ENCODE measurements around the gene COMMD7.
A peak's percentile ranks its signal among the peaks of the same experiment; 100 is the strongest.
"Not testable (repeated sequence)": the region's sequence is repeated elsewhere in the genome, so short reads cannot be mapped to it uniquely, and the experiment has no call there.

The COMMD7 gene

GRCh38 chr20:32775336-32775991 is 32.2 kb upstream of the COMMD7 start:
- DNase-seq: no peak
- Mint-ChIP-seq H3K9me3 (no peaks in the 10 kb centered on the region), H3K36me3 (ENCODE audit: low read depth) (no peaks in the 10 kb centered on the region), H3K27ac (no peak overlapping the region), H3K4me3 (no peak overlapping the region), H3K4me1 (ENCODE audit: low read depth) (peaks cover 35% of the 10 kb centered on the region), H3K27me3 (no peaks in the 10 kb centered on the region)

DNA sequence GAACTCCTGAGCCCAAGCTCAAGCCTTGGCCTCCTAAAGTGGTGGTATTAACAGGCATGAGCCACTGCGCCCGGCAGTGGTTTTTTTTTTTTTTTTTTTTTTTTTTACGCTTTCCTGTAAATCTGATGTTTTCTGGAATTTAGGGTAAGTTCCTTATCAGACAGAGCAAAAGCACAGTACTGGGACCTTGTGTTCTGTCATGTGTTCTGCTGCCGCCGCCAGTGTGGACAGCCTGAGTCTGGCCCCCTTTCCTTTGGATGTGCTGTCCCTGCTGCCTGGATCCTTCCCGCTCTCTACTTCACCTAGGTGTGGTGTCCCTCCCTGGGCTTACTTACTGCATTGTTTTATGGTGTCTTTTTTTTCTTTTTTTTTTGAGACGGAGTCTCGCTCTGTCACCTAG is 30.6 kb upstream of the COMMD7 start:
- Mint-ChIP-seq H3K9me3 (no peaks in the 10 kb centered on the region), H3K27me3 (no peaks in the 10 kb centered on the region), H3K27ac (no peak overlapping the region), H3K36me3 (ENCODE audit: low read depth) (no peaks in the 10 kb centered on the region), H3K4me1 (ENCODE audit: low read depth) (peaks cover 35% of the 10 kb centered on the region), H3K4me3 (no peak overlapping the region)
- DNase-seq: no peak

DNA sequence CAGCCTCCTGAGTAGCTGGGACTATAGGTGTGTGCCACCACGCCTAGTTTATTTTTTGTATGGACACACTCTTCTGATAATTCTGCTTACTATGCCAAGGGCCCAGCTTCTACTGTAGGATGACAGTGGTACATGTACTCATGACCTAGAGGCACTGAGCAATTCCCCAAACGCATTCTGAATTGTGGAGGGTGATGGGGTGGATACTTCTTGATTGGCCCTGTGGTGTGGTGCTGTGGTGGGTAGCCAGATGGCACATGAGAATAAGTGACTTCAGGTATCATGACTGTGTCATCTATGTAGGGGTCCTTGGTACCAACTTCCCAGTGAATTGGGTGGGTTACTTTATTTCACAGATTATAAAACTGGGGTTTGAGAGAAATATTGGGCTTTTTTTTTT is 30.0 kb upstream of the COMMD7 start:
- DNase-seq: no peak
- H3K4me3 Mint-ChIP-seq: no peak overlapping the region
- H3K36me3 Mint-ChIP-seq (ENCODE audit: low read depth): no peaks in the 10 kb centered on the region
- no peaks in the 10 kb centered on the region for H3K9me3 Mint-ChIP-seq
- no peak overlapping the region for H3K27ac Mint-ChIP-seq
- no peaks in the 10 kb centered on the region for H3K27me3 Mint-ChIP-seq
- H3K4me1 Mint-ChIP-seq (ENCODE audit: low read depth): peaks cover 35% of the 10 kb centered on the region

- H3K27me3 Mint-ChIP-seq: no peaks in the 10 kb centered on the region
- no peak for DNase-seq
- no peaks in the 10 kb centered on the region for H3K36me3 Mint-ChIP-seq (ENCODE audit: low read depth)
- H3K4me1 Mint-ChIP-seq (ENCODE audit: low read depth): peaks cover 34% of the 10 kb centered on the region
- H3K4me3 Mint-ChIP-seq: no peak overlapping the region
- H3K9me3 Mint-ChIP-seq: no peaks in the 10 kb centered on the region
- peak overlapping the region; percentile 31 for H3K27ac Mint-ChIP-seq
Observed at GRCh38 chr20:32772046-32772445, 28.8 kb upstream of the COMMD7 start.

GRCh38 chr20:32767418-32768198 is 24.3 kb upstream of the COMMD7 start:
- no peaks in the 10 kb centered on the region for H3K36me3 Mint-ChIP-seq (ENCODE audit: low read depth)
- peaks cover 6% of the 10 kb centered on the region for H3K27me3 Mint-ChIP-seq
- peaks cover 24% of the 10 kb centered on the region for H3K4me1 Mint-ChIP-seq (ENCODE audit: low read depth)
- no peak for DNase-seq
- no peak overlapping the region for H3K27ac Mint-ChIP-seq
- H3K9me3 Mint-ChIP-seq: no peaks in the 10 kb centered on the region
- H3K4me3 Mint-ChIP-seq: no peak overlapping the region

DNA sequence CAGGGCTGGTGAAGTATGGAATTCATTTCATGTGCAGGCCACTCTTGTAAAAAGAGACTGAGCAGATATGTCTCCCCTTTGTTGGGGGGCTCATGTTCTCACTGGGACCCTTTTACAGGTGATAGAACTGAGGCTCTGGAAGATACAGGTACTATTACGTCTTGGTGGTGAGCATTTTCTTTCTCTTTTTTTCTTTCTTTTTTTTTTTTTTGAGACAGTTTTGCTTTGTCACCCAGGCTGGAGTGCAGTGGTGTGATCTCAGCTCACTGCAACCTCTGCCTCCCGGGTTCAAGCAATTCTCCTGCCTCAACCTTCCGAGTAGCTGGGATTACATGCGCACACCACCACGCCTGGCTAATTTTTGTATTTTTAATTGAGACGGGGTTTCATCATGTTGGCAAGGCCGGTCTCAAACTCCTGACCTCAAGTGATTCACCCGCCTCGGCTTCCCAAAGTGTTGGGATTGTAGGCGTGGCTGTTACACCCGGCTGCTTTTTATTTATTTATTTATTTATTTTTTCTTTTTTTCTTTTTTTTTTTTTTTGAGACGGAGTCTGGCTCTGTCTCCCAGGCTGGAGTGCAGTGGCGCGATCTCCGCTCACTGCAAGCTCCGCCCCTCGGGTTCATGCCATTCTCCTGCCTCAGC is 22.1 kb upstream of the COMMD7 start:
- DNase-seq; H3K36me3 Mint-ChIP-seq (ENCODE audit: low read depth); H3K27ac Mint-ChIP-seq; H3K27me3 Mint-ChIP-seq; H3K9me3 Mint-ChIP-seq; H3K4me3 Mint-ChIP-seq: not testable (repeated sequence)
- H3K4me1 Mint-ChIP-seq (ENCODE audit: low read depth): peaks cover 13% of the 10 kb centered on the region

DNA sequence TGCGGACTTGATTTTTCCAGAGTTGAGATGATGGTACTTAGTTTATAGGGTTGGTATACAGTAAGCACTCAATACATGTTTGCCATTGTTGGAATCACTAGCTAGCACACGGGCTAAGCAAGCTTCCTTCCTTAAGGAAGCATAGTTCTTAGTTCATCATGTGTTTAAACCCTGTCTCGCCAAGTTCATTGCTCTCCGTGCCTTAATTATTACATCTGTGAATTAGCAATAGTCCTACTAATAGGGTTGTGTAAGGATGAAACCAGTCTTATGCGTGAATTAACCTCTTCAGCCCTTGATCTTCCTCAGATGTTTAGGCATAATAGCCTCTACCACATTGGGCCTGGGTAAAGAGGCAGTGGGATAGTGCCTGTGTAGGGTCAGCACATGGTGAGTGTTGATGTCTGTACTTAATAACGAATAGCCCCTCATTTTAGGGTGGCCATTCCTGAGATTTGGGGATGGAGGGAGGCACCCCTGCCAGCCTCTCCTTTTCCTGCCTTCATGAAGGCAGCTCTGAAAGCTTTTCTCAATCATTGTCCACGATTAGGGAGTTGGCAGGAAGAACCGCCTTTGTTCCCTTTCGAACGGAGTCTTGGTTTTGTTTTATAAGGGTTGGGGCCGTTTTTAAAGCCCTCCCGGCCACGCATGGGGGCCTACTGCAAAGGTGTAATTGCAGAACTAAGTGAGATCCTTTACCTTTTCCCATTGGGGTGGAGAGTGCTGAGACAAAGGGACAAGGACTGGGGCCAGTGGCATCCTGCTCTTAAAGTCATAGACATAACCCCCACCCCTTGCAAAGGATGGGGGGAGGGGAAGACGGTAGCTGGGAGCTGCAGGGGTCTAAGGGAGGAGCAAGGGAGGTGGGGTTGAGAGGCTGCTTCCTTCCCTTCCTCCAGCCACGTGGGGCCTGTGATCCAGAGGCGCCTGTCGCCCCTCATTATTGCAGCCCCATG is 21.0 kb upstream of the COMMD7 start:
- no peak for DNase-seq
- peak overlapping the region; percentile 42 for H3K4me3 Mint-ChIP-seq
- H3K4me1 Mint-ChIP-seq (ENCODE audit: low read depth): peaks cover 13% of the 10 kb centered on the region
- H3K36me3 Mint-ChIP-seq (ENCODE audit: low read depth): no peaks in the 10 kb centered on the region
- peaks cover 8% of the 10 kb centered on the region for H3K27me3 Mint-ChIP-seq
- no peaks in the 10 kb centered on the region for H3K9me3 Mint-ChIP-seq
- no peak overlapping the region for H3K27ac Mint-ChIP-seq

- no peak for DNase-seq
- Mint-ChIP-seq H3K27ac (no peak overlapping the region), H3K36me3 (ENCODE audit: low read depth) (no peaks in the 10 kb centered on the region), H3K4me3 (peak overlapping the region; percentile 82), H3K27me3 (peaks cover 8% of the 10 kb centered on the region), H3K9me3 (no peaks in the 10 kb centered on the region), H3K4me1 (ENCODE audit: low read depth) (peaks cover 17% of the 10 kb centered on the region)
Observed at GRCh38 chr20:32763202-32764004, 20.1 kb upstream of the COMMD7 start.

DNA sequence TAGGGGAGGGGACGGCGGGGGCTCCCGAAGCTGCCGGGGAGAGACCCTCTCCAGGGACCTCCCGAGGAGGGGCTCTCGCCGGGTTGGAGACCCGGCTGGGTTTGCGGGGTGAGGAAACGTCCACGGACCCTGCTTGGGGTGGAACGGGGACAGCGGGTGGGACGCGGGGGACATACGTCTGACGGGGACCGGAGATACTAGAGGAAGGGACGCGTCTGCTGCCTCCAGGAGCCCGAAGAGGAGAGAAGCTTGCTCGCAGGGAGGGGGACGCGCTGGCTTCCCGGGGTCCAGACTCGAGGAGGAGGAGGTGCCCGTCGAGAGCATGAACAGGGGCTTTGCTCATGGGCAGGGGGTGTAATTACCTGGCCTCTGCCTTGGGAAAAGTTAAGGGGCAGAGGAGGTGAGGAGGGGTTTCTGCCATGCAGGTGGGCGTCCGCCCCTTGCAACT is 19.5 kb upstream of the COMMD7 start:
- peak overlapping the region; percentile 82 for H3K4me3 Mint-ChIP-seq
- H3K36me3 Mint-ChIP-seq (ENCODE audit: low read depth): no peaks in the 10 kb centered on the region
- H3K27me3 Mint-ChIP-seq: peaks cover 8% of the 10 kb centered on the region
- H3K4me1 Mint-ChIP-seq (ENCODE audit: low read depth): peaks cover 17% of the 10 kb centered on the region
- peak overlapping the region; percentile 72 for H3K27ac Mint-ChIP-seq
- no peaks in the 10 kb centered on the region for H3K9me3 Mint-ChIP-seq
- DNase-seq: no peak

DNA sequence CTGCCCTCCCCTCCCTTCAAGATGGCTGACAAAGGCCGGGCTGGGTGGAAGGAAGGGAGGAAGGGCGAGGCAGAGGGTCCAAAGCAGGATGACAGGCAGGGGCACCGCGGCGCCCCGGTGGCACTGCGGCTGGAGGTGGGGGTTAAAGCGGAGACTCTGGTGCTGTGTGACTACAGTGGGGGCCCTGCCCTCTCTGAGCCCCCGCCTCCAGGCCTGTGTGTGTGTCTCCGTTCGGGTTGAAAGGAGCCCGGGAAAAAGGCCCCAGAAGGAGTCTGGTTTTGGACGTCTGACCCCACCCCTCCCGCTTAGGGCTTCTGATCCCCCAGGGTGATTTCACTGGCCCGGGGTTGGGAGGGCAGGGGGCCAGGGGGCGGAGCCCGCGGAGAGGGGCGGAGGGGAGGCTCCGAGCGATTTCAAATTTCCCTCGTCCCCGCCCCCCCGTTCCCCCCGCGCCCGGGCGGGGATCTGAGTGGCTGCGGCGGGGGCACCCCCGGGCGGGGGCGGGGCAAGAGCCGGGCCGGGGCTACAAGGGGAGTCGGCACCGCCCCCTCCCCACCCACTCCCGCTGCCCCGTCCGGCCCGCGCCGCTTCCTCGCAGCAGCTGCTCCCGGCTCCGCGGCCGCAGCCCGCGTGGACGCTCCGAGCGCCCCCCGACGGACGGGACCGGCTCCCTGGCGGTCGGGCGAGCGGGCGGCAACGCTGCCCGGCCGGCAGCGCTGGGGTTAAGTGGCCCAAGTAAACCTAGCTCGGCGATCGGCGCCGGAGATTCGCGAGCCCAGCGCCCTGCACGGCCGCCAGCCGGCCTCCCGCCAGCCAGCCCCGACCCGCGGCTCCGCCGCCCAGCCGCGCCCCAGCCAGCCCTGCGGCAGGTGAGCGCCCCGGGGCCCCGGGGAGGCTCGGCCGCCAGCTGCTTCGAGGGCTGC is 18.8 kb upstream of the COMMD7 start, which contains the start of gene DNMT3B:
DNMT3B (plus strand) TSS at position 555 of the 923 bp plus-strand sequence. CDS start 17,939 bp downstream, outside the sequence.
- Mint-ChIP-seq H3K27ac (peak within 1 kb of the TSS; percentile 72), H3K4me3 (peak within 1 kb of the TSS; percentile 82), H3K36me3 (ENCODE audit: low read depth) (no peaks in the 10 kb centered on the region)

GRCh38 chr20:32761417-32761830 is 18.2 kb upstream of the COMMD7 start:
- Mint-ChIP-seq H3K4me3 (peak overlapping the region; percentile 77), H3K4me1 (ENCODE audit: low read depth) (peaks cover 17% of the 10 kb centered on the region), H3K27ac (peak overlapping the region; percentile 69), H3K27me3 (peaks cover 8% of the 10 kb centered on the region), H3K36me3 (ENCODE audit: low read depth) (no peaks in the 10 kb centered on the region), H3K9me3 (no peaks in the 10 kb centered on the region)
- no peak for DNase-seq

More for the DNA sequence above, 18.8 kb upstream of the COMMD7 start, which contains the start of gene DNMT3B:
- H3K4me1 Mint-ChIP-seq (ENCODE audit: low read depth): peaks cover 17% of the 10 kb centered on the region
- no peaks in the 10 kb centered on the region for H3K9me3 Mint-ChIP-seq
- DNase-seq: peak; percentile 81
- H3K27me3 Mint-ChIP-seq: peaks cover 8% of the 10 kb centered on the region

- Mint-ChIP-seq H3K4me1 (ENCODE audit: low read depth) (peaks cover 16% of the 10 kb centered on the region), H3K27me3 (peaks cover under 1% of the 10 kb centered on the region), H3K9me3 (no peaks in the 10 kb centered on the region), H3K4me3 (no peak overlapping the region), H3K36me3 (ENCODE audit: low read depth) (no peaks in the 10 kb centered on the region), H3K27ac (no peak overlapping the region)
- no peak for DNase-seq
Observed at GRCh38 chr20:32756156-32756555, 12.9 kb upstream of the COMMD7 start.
